WTC11 (cell line): Measurements from ENCODE around the gene MARVELD1. TPM values are rescaled to one million over a fixed set of nuclear protein-coding genes. Genes with fewer than 3 reads are reported as not detected.

ENCODE experiments used
- ATAC-seq: fragments of 200-7000 bp; cut with Tn5 transposase; 2 replicates; pipeline ENCODE4 v1.10.0; 2021; ENCODE audit warnings: mild to moderate bottlenecking, moderate library complexity
- CTCF ChIA-PET: fragments of 300-600 bp; sonication (Branson Sonifier 250); formaldehyde crosslinking; loops from one replicate; lab custom pipeline; 2021; ENCODE audit warnings: antibody characterized with exemption; lab: Charles Lee
- POLR2A ChIA-PET: fragments of 350-600 bp; sonication (Branson Sonifier 250); formaldehyde crosslinking; loops from one replicate; lab custom pipeline; 2021; ENCODE audit warnings: antibody characterized with exemption; lab: Charles Lee
- DNase-seq: peaks from one replicate; pipeline ENCODE4 v3.0.0; 2021; ENCODE audit warnings: low spot score
- H3K27ac Mint-ChIP-seq: 2 replicates; pipeline ENCODE4 v1.8.0; 2021; ENCODE audit warnings: mixed read lengths
- H3K27me3 Mint-ChIP-seq: 2 replicates; pipeline ENCODE4 v1.8.0; 2021; ENCODE audit warnings: low read depth, mild to moderate bottlenecking, moderate library complexity, mixed read lengths
- H3K36me3 Mint-ChIP-seq: 2 replicates; pipeline ENCODE4 v1.8.0; 2021; ENCODE audit warnings: mixed read lengths
- H3K4me1 Mint-ChIP-seq: 2 replicates; pipeline ENCODE4 v1.8.0; 2022; ENCODE audit warnings: mixed read lengths
- H3K4me3 Mint-ChIP-seq: 2 replicates; pipeline ENCODE4 v1.8.0; 2021; ENCODE audit warnings: mild to moderate bottlenecking, moderate library complexity, mixed read lengths
- H3K9me3 Mint-ChIP-seq: 2 replicates; pipeline ENCODE4 v1.8.0; 2021; ENCODE audit warnings: mixed read lengths
- CDX4 ChIP-seq: fragments of 250-450 bp; sonication (Bioruptor Pico); IDR thresholded peaks from 2 replicates; pipeline ENCODE4 v1.9.0; 2021; ENCODE audit warnings: moderate library complexity, mild to moderate bottlenecking, inconsistent platforms, borderline replicate concordance
- CREB1 ChIP-seq: sonication (generic); formaldehyde crosslinking; IDR thresholded peaks from 2 replicates; pipeline ENCODE4 v1.8.0; 2023; ENCODE audit warnings: mild to moderate bottlenecking, missing genetic modification reagents
- E2F1 ChIP-seq: sonication (generic); formaldehyde crosslinking; IDR thresholded peaks from 2 replicates; pipeline ENCODE4 v1.8.0; 2022; ENCODE audit warnings: mild to moderate bottlenecking, missing genetic modification reagents
- ERG ChIP-seq: fragments of 250-450 bp; sonication (Bioruptor Pico); IDR thresholded peaks from 2 replicates; pipeline ENCODE4 v1.8.0; 2021; ENCODE audit warnings: mild to moderate bottlenecking
- FOXJ3 ChIP-seq: sonication (generic); formaldehyde crosslinking; IDR thresholded peaks from 2 replicates; pipeline ENCODE4 v1.9.0; 2021; ENCODE audit warnings: missing genetic modification reagents, mild to moderate bottlenecking, borderline replicate concordance
- GABPB1 ChIP-seq: sonication (generic); formaldehyde crosslinking; IDR thresholded peaks from 2 replicates; pipeline ENCODE4 v1.8.1; 2023; ENCODE audit warnings: mild to moderate bottlenecking, missing genetic modification reagents
- MXD4 ChIP-seq: fragments of 250-450 bp; sonication (Bioruptor Pico); IDR thresholded peaks from 2 replicates; pipeline ENCODE4 v1.8.0; 2021; ENCODE audit warnings: mild to moderate bottlenecking, moderate library complexity, borderline replicate concordance
- MYBL2 ChIP-seq: sonication (generic); formaldehyde crosslinking; IDR thresholded peaks from 2 replicates; pipeline ENCODE4 v1.8.1; 2023; ENCODE audit warnings: mild to moderate bottlenecking, moderate library complexity, missing genetic modification reagents
- NFE2L1 ChIP-seq: sonication (generic); formaldehyde crosslinking; IDR thresholded peaks from 2 replicates; pipeline ENCODE4 v1.8.1; 2023; ENCODE audit warnings: missing genetic modification reagents
- NR2C2 ChIP-seq: sonication (generic); formaldehyde crosslinking; IDR thresholded peaks from 2 replicates; pipeline ENCODE4 v1.8.0; 2022; ENCODE audit warnings: mild to moderate bottlenecking, missing genetic modification reagents
- PRDM15 ChIP-seq: sonication (generic); formaldehyde crosslinking; IDR thresholded peaks from 2 replicates; pipeline ENCODE4 v1.8.0; 2022; ENCODE audit warnings: missing genetic modification reagents
- PREB ChIP-seq: sonication (generic); formaldehyde crosslinking; IDR thresholded peaks from 2 replicates; pipeline ENCODE4 v1.8.1; 2022; ENCODE audit warnings: mild to moderate bottlenecking, missing genetic modification reagents, moderate library complexity, borderline replicate concordance
- TEAD1 ChIP-seq: sonication (generic); formaldehyde crosslinking; IDR thresholded peaks from 2 replicates; pipeline ENCODE4 v1.8.0; 2022; ENCODE audit warnings: mild to moderate bottlenecking, missing genetic modification reagents
- TEAD4 ChIP-seq: sonication (generic); formaldehyde crosslinking; IDR thresholded peaks from 2 replicates; pipeline ENCODE4 v1.8.0; 2022; ENCODE audit warnings: mild to moderate bottlenecking, missing genetic modification reagents
- USF2 ChIP-seq: sonication (generic); formaldehyde crosslinking; IDR thresholded peaks from 2 replicates; pipeline ENCODE4 v1.8.1; 2023; ENCODE audit warnings: mild to moderate bottlenecking, missing genetic modification reagents, moderate library complexity
- ZNF532 ChIP-seq: fragments of 250-450 bp; sonication (Bioruptor Pico); IDR thresholded peaks from 2 replicates; pipeline ENCODE4 v1.9.0; 2021; ENCODE audit warnings: mild to moderate bottlenecking, borderline replicate concordance
- total RNA-seq: library from RNA; stranded (reverse); gene quantifications from 3 replicates; pipeline ENCODE4 v1.2.3, GENCODE V29; 2021

The MARVELD1 gene
- total RNA-seq, 1 experiment from 2014 or later: 37.7 TPM

GRCh38 chr10:97675222-97675621 lies 38.3 kb upstream of the MARVELD1 start:
- POLR2A ChIA-PET: no interaction called here
- no peaks in the 10 kb centered on the region for H3K4me1 Mint-ChIP-seq
- no peak for ATAC-seq
- TF ChIP-seq FOXJ3 (CRISPR knock-in tag) (no peak), ZNF532 (CRISPR knock-in tag) (no peak), USF2 (CRISPR knock-in tag) (no peak), PRDM15 (CRISPR knock-in tag) (no peak), ERG (CRISPR knock-in tag) (no peak), PREB (CRISPR knock-in tag) (no peak), GABPB1 (CRISPR knock-in tag) (no peak), CDX4 (CRISPR knock-in tag) (no peak)
- no peaks in the 10 kb centered on the region for H3K9me3 Mint-ChIP-seq
- CTCF ChIA-PET: interaction anchor here (4.0 to 4.6 kb wide), 2 partner anchors 12 to 27 kb away, joined by 37 to 61 read pairs; partner anchors contain the start of gene AVPI1
- H3K36me3 Mint-ChIP-seq: peaks cover 26% of the 10 kb centered on the region
- H3K27me3 Mint-ChIP-seq: no peaks in the 10 kb centered on the region
- H3K4me3 Mint-ChIP-seq: no peak overlapping the region
- H3K27ac Mint-ChIP-seq: no peak overlapping the region
- DNase-seq: no peak

GRCh38 chr10:97676770-97677581 lies 36.6 kb upstream of the MARVELD1 start:
- peaks cover 21% of the 10 kb centered on the region for H3K36me3 Mint-ChIP-seq
- no peaks in the 10 kb centered on the region for H3K27me3 Mint-ChIP-seq
- H3K27ac Mint-ChIP-seq: no peak overlapping the region
- peak; percentile 93 for ATAC-seq
- POLR2A ChIA-PET: interaction anchor here (0.6 to 1.6 kb wide), 3 partner anchors 10 to 58 kb away, joined by 3 to 6 read pairs (median 4); partner anchors contain the start of gene AVPI1
- no peak overlapping the region for H3K4me3 Mint-ChIP-seq
- H3K4me1 Mint-ChIP-seq: no peaks in the 10 kb centered on the region
- CTCF ChIA-PET: interaction anchor here (0.5 to 4.6 kb wide), 24 partner anchors 9 to 688 kb away, joined by 3 to 61 read pairs (median 5); partner anchors contain the start of genes ANKRD2, AVPI1, GOLGA7B and MARVELD1
- H3K9me3 Mint-ChIP-seq: no peaks in the 10 kb centered on the region
- DNase-seq: peak; percentile 48
- TF ChIP-seq TEAD4 (CRISPR knock-in tag) (no peak), TEAD1 (CRISPR knock-in tag) (no peak), E2F1 (no peak), MYBL2 (CRISPR knock-in tag) (no peak), CREB1 (CRISPR knock-in tag) (no peak), ERG (CRISPR knock-in tag) (peak; percentile 67; the same call in 1 of the 2 replicates), MXD4 (CRISPR knock-in tag) (no peak), CDX4 (CRISPR knock-in tag) (no peak), NFE2L1 (CRISPR knock-in tag) (no peak), NR2C2 (CRISPR knock-in tag) (no peak)
